HCT116 (cell line): ENCODE results near the gene MAN2B1. TPM values are rescaled to one million over a fixed set of nuclear protein-coding genes. Genes with fewer than 3 reads are reported as not detected.

ENCODE experiments used
- ATAC-seq: fragments of 200-7000 bp; cut with Tn5 transposase; 2 replicates; pipeline ENCODE4 v1.9.1; 2020; ENCODE audit warnings: mild to moderate bottlenecking, moderate library complexity
- BruUV-seq: library from RNA; stranded (reverse); fragments of 400-500 nt; replicated peaks from 2 replicates; lab custom pipeline; 2021; lab: Mats Ljungman, UMichigan
- CTCF ChIA-PET: fragments of 300-600 bp; sonication (Branson Sonifier 250); formaldehyde crosslinking; loops from one replicate; lab custom pipeline; 2021; ENCODE audit warnings: antibody characterized with exemption; lab: Charles Lee
- POLR2A ChIA-PET: fragments of 300-600, 350-600 bp; sonication (Branson Sonifier 250); formaldehyde crosslinking; loops from one replicate; lab custom pipeline; 2021; ENCODE audit warnings: antibody characterized with exemption; lab: Charles Lee
- RAD21 ChIA-PET, 2 experiments: fragments of 300-600 bp; sonication (Branson Sonifier 250); formaldehyde crosslinking; loops; one replicate each; lab custom pipeline; 2023; ENCODE audit warnings: low total read pairs in 2 of 2; ENCODE audit not compliant: uncharacterized antibody in 2 of 2, unreplicated experiment in 2 of 2, low non-redundant PET in 1 of 2; lab: Charles Lee
- DNase-seq: peaks from one replicate; pipeline ENCODE4 v3.0.0-alpha.2; 2010; ENCODE audit warnings: low read depth, low spot score
- H2AFZ ChIP-seq: fragments of 200-600 bp; shearing (Covaris generic), sonication (generic); 2 replicates; pipeline ENCODE4 v1.6.1; 2017; ENCODE audit warnings: low read depth, mixed run types, mixed read lengths, antibody characterized with exemption, low read length; ENCODE audit not compliant: poor library complexity, severe bottlenecking
- H3K27ac ChIP-seq: 2 replicates; pipeline ENCODE4 v1.5.1; 2012; ENCODE audit warnings: low read depth, low read length
- H3K27me3 ChIP-seq: fragments of 200-600 bp; sonication (generic); 2 replicates; pipeline ENCODE4 v1.6.1; 2016; ENCODE audit warnings: mixed run types, low read length, mixed read lengths; ENCODE audit not compliant: insufficient read depth
- H3K36me3 ChIP-seq, 2 experiments: fragments of 200-500 bp in 1 of 2; fragments of 200-600 bp in 1 of 2; sonication (Bioruptor generic) in 1 of 2; sonication (generic) in 1 of 2; 2 replicates each; pipeline versions ENCODE4 v1.5.1 to v1.6.1; 2014 to 2016; ENCODE audit warnings: low read length in 2 of 2, inconsistent platforms in 1 of 2, mixed read lengths in 1 of 2, mixed run types in 1 of 2; ENCODE audit not compliant: insufficient read depth in 2 of 2, control insufficient read depth in 1 of 2
- H3K4me1 ChIP-seq, 2 experiments: fragments of 200-600 bp in 1 of 2; sonication (generic) in 1 of 2; 2 replicates each; pipeline versions ENCODE4 v1.5.1 to v1.6.1; 2012 to 2017; ENCODE audit warnings: low read length in 2 of 2, inconsistent platforms in 1 of 2, mild to moderate bottlenecking in 1 of 2, mixed read lengths in 1 of 2, mixed run types in 1 of 2, moderate library complexity in 1 of 2; ENCODE audit not compliant: insufficient read depth in 2 of 2, control insufficient read depth in 1 of 2
- H3K4me2 ChIP-seq: fragments of 200-600 bp; sonication (generic); 2 replicates; pipeline ENCODE4 v1.6.1; 2017; ENCODE audit warnings: mixed run types, low read length, mixed read lengths
- H3K4me3 ChIP-seq, 2 experiments: fragments of 200-600 bp in 1 of 2; sonication (generic) in 1 of 2; replicated peaks in 1 of 2; 2 replicates each; pipeline ENCODE4 v1.5.1; 2011 to 2016; ENCODE audit warnings: low read length in 2 of 2, control low read depth in 1 of 2, low read depth in 1 of 2, mild to moderate bottlenecking in 1 of 2, mixed read lengths in 1 of 2, mixed run types in 1 of 2
- H3K79me2 ChIP-seq: fragments of 200-600 bp; sonication (generic); 2 replicates; pipeline ENCODE4 v1.6.1; 2017; ENCODE audit warnings: mild to moderate bottlenecking, mixed run types, low read length, moderate library complexity, mixed read lengths; ENCODE audit not compliant: insufficient read depth
- H3K9ac ChIP-seq: fragments of 200-600 bp; sonication (generic); 2 replicates; pipeline ENCODE4 v1.6.1; 2016; ENCODE audit warnings: low read length, mixed read lengths
- H3K9me2 ChIP-seq: fragments of 200-600 bp; sonication (generic), shearing (Covaris generic); 2 replicates; pipeline ENCODE4 v1.6.1; 2017; ENCODE audit warnings: mixed run types, mild to moderate bottlenecking, moderate library complexity; ENCODE audit not compliant: insufficient read depth
- H3K9me3 ChIP-seq, 2 experiments: fragments of 200-500 bp in 1 of 2; fragments of 200-600 bp in 1 of 2; sonication (Bioruptor generic) in 1 of 2; sonication (generic) in 1 of 2; 2 replicates each; pipeline ENCODE4 v1.6.1; 2014 to 2017; ENCODE audit warnings: low read length in 2 of 2, mixed read lengths in 2 of 2, inconsistent platforms in 1 of 2, low read depth in 1 of 2, mild to moderate bottlenecking in 1 of 2, mixed run types in 1 of 2, moderate library complexity in 1 of 2; ENCODE audit not compliant: control insufficient read depth in 1 of 2, insufficient read depth in 1 of 2
- H4K20me1 ChIP-seq: fragments of 200-600 bp; sonication (generic), shearing (Covaris generic); 2 replicates; pipeline ENCODE4 v1.6.1; 2017; ENCODE audit warnings: mixed run types, mild to moderate bottlenecking, moderate library complexity; ENCODE audit not compliant: insufficient read depth
- CEBPB ChIP-seq: IDR thresholded peaks from 2 replicates; pipeline ENCODE4 v1.6.1; 2012; ENCODE audit warnings: low read depth
- JUND ChIP-seq: IDR thresholded peaks from 2 replicates; pipeline ENCODE4 v1.6.1; 2012
- POLR2A ChIP-seq: IDR thresholded peaks from 2 replicates; pipeline ENCODE4 v1.7.0; 2011; ENCODE audit warnings: borderline replicate concordance; ENCODE audit not compliant: insufficient read depth, insufficient read length; ENCODE audit errors: extremely low read depth
- RAD21 ChIP-seq: IDR thresholded peaks from 2 replicates; pipeline ENCODE4 v1.6.1; 2012; ENCODE audit warnings: low read depth, mild to moderate bottlenecking
- SIN3A ChIP-seq: IDR thresholded peaks from 2 replicates; pipeline ENCODE4 v1.6.1; 2012; ENCODE audit warnings: low read depth
- SRF ChIP-seq: IDR thresholded peaks from 2 replicates; pipeline ENCODE4 v1.6.1; 2012; ENCODE audit warnings: low read depth
- YY1 ChIP-seq: IDR thresholded peaks from 2 replicates; pipeline ENCODE4 v1.6.1; 2011; ENCODE audit warnings: low read length, low read depth, moderate library complexity, mild to moderate bottlenecking; ENCODE audit not compliant: insufficient replicate concordance; ENCODE audit errors: extremely low read depth
- intact Hi-C: fragments of 100-400 bp; cut with micrococcal nuclease; formaldehyde crosslinking; loops from 2 replicates; pipeline ENCODE4 v1.10.0; 2022
- total RNA-seq: library from RNA; stranded (reverse); gene quantifications from one replicate; pipeline ENCODE4 v1.2.1, GENCODE V29; 2021; ENCODE audit not compliant: unreplicated experiment
- TF ChIP-seq, protein P1 (sequence below): IDR thresholded peaks from 2 replicates; pipeline ENCODE4 v1.6.1; 2012
- TF ChIP-seq, protein P2 (sequence below), 3 experiments: fragments of 200-600 bp in 1 of 3; sonication (generic) in 1 of 3; IDR thresholded peaks in 2 of 3; conservative IDR thresholded peaks in 1 of 3; 2 replicates each; pipeline ENCODE4 v1.5.1; 2012 to 2017; ENCODE audit warnings: low read depth in 2 of 3, low read length in 2 of 3, antibody characterized with exemption in 1 of 3, borderline replicate concordance in 1 of 3, control low read depth in 1 of 3, mild to moderate bottlenecking in 1 of 3, mixed read lengths in 1 of 3, mixed run types in 1 of 3, moderate library complexity in 1 of 3; ENCODE audit not compliant: insufficient read depth in 1 of 3

Gene MAN2B1
- total RNA-seq, 1 experiment from 2014 or later: 48.3 TPM

DNA sequence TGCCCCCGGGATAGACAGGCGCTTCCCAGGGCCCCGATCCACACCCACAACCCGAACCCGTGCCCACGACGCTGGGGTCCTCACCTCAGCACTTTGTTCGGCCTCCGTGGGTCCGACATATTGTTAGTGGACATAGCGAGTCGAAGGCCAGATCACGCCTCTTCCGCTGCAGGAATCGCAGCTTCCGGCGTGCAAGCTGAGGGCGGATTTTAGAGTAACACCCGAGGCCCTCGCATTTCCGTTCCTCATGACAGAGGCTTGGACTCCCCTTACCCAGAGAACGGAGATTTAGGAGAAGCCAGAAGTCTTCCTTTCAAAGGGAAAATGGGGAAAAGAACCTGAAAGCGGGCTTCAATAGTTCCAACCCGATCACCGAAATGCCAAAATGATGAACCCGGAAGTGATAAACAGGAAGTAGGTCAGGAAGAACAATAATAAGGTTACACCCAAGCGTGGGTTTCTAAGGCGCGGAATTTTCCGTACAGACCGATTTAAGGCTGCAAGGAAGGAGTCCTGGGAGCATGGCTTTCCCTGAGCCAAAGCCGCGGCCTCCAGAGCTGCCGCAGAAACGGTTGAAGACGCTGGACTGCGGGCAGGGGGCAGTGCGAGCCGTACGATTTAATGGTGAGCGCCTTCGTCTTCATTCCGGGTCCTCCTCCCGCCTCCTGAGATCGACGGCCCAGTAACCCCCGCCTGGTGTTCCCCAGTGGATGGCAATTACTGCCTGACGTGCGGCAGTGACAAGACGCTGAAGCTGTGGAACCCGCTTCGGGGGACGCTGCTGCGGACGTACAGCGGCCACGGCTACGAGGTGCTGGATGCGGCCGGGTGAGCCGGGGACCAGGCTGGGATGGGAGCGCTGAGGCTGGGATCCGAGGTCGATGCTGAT, 3.0 kb upstream of the MAN2B1 start (continued):
- TF ChIP-seq, protein P1, sequence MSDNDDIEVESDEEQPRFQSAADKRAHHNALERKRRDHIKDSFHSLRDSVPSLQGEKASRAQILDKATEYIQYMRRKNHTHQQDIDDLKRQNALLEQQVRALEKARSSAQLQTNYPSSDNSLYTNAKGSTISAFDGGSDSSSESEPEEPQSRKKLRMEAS: peak; percentile 78
- TF ChIP-seq CEBPB (no peak), YY1 (peak; percentile 82), SIN3A (peak; percentile 64), SRF (no peak; the same call in 1 of the 2 replicates), RAD21 (no peak)

DNA sequence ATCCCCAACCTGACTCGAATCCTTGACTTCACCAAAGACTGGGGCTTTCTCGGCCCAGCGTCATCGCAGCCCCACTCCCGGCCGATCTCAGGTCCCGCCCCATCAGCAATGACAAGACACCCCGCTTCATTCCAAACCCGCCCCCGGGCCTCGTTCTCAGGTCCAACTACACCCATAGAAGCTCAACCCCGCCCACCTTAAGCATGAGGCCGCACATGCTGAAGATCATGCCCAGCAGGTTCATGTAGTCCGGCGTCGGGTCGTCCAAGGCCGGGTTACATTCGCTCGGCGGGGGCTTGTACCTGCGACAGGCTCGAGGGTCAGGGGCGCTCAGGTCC, 2.4 kb upstream of the MAN2B1 start:
- no peaks in the 10 kb centered on the region for H3K9me2 ChIP-seq
- ChIA-PET RAD21 (interaction anchor here in 1 of 2 experiments (0.6 kb wide), 1 partner anchor 105 kb away, joined by 3 read pairs; no protein-coding TSS in a partner anchor), POLR2A (interaction anchor here (1.0 kb wide), 1 partner anchor 13 kb away, joined by 4 read pairs; the partner anchor contains the start of gene DHPS), CTCF (interaction anchor here (0.5 kb wide), 1 partner anchor 640 kb away, joined by 5 read pairs; no protein-coding TSS in a partner anchor)
- peaks cover 28% of the 10 kb centered on the region; the same call in 1 of the 2 replicates for H3K79me2 ChIP-seq
- H3K4me1 ChIP-seq: peaks cover 19 to 37% of the 10 kb centered on the region in 2 experiments
- no peak for DNase-seq
- ATAC-seq: peak; percentile 26
- peak overlapping the region; percentile 88 for H3K27ac ChIP-seq
- H3K4me3 ChIP-seq: peak overlapping the region; percentile 95 to 98
- H3K9ac ChIP-seq: peak overlapping the region; percentile 90
- BruUV-seq: TSS peak; percentile 72
- peak overlapping the region; percentile 79 for H2AFZ ChIP-seq
- peak overlapping the region; percentile 92 for H3K4me2 ChIP-seq
- H3K27me3 ChIP-seq: no peaks in the 10 kb centered on the region
- intact Hi-C loops: loop anchor here (1.0 to 10.0 kb wide), 3 partner anchors 12 to 744 kb away; partner anchors contain the start of genes DHPS, ZNF490, ZNF700 and ZNF791
- H4K20me1 ChIP-seq: no peaks in the 10 kb centered on the region
- TF ChIP-seq CEBPB (no peak), POLR2A (peak; percentile 28), JUND (no peak)
- TF ChIP-seq, protein P2, sequence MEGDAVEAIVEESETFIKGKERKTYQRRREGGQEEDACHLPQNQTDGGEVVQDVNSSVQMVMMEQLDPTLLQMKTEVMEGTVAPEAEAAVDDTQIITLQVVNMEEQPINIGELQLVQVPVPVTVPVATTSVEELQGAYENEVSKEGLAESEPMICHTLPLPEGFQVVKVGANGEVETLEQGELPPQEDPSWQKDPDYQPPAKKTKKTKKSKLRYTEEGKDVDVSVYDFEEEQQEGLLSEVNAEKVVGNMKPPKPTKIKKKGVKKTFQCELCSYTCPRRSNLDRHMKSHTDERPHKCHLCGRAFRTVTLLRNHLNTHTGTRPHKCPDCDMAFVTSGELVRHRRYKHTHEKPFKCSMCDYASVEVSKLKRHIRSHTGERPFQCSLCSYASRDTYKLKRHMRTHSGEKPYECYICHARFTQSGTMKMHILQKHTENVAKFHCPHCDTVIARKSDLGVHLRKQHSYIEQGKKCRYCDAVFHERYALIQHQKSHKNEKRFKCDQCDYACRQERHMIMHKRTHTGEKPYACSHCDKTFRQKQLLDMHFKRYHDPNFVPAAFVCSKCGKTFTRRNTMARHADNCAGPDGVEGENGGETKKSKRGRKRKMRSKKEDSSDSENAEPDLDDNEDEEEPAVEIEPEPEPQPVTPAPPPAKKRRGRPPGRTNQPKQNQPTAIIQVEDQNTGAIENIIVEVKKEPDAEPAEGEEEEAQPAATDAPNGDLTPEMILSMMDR (IDR thresholded peaks at IDR 0.05 in 2 of 3, conservative IDR thresholded peaks at IDR 0.05 in 1 of 3; ENCODE audit: borderline replicate concordance in 1 of 3, insufficient read depth in 1 of 3, low read depth in 2 of 3, low read length in 2 of 3): no peak
- TF ChIP-seq, all 23 proteins: peak for 1
- H3K36me3 ChIP-seq: peaks cover 2 to 13% of the 10 kb centered on the region in 2 experiments; a peak in 2 of 4 replicates
- H3K9me3 ChIP-seq: no peaks in the 10 kb centered on the region
